Tibial nerve (tissue), 4 donors: ENCODE data around the gene ENDOU. TPM values are rescaled to one million over a fixed set of nuclear protein-coding genes. Genes with fewer than 3 reads are reported as not detected.
A peak's percentile ranks its signal among the peaks of the same experiment; 100 is the strongest.

Source experiments
- DNase-seq, 2 donors: peaks; one replicate each; pipeline ENCODE4 v3.0.0-alpha.2; 2019; ENCODE audit warnings: low spot score in 2 of 2
- H3K27ac ChIP-seq, 4 donors: fragments of 200-600 bp; sonication (generic) in 3 of 4; one replicate each; pipeline ENCODE4 v1.5.1; 2017 to 2019; ENCODE audit warnings: mild to moderate bottlenecking in 1 of 4
- H3K27me3 ChIP-seq, 2 donors: fragments of 200-600 bp; sonication (generic) in 1 of 2; one replicate each; pipeline versions ENCODE4 v1.5.1 to v1.6.0; 2017 to 2019
- H3K36me3 ChIP-seq, 3 donors: fragments of 200-600 bp; sonication (generic); one replicate each; pipeline ENCODE4 v1.5.1; 2018 to 2019
- H3K4me1 ChIP-seq, 4 donors: fragments of 200-600 bp; sonication (generic) in 3 of 4; one replicate each; pipeline ENCODE4 v1.5.1; 2017 to 2019
- H3K4me3 ChIP-seq, 4 donors: fragments of 200-600 bp; sonication (generic) in 3 of 4; one replicate each; pipeline ENCODE4 v1.5.1; 2017 to 2019; ENCODE audit warnings: mild to moderate bottlenecking in 1 of 4, moderate library complexity in 1 of 4
- H3K9me3 ChIP-seq, 4 donors: fragments of 200-600 bp; sonication (generic) in 3 of 4; one replicate each; pipeline ENCODE4 v1.5.1; 2017 to 2019
- EP300 ChIP-seq, 2 donors: sonication (generic); formaldehyde crosslinking; IDR thresholded peaks; one replicate each; pipeline ENCODE4 v1.6.1; 2017; ENCODE audit warnings: antibody characterized with exemption in 2 of 2, mild to moderate bottlenecking in 1 of 2
- POLR2A ChIP-seq, 2 donors: fragments of 450-650 bp; IDR thresholded peaks; one replicate each; pipeline ENCODE4 v1.6.1; 2017; ENCODE audit warnings: antibody characterized with exemption in 2 of 2, mild to moderate bottlenecking in 2 of 2, moderate library complexity in 2 of 2
- WGBS, 2 donors: methylation state at CpG; one replicate each; pipeline ENCODE4 v1.1.5; 2018; 5-methylcytosine and 5-hydroxymethylcytosine counted together
- total RNA-seq, 4 donors: library from RNA; depleted of rRNA; stranded (reverse); fragments of >200 nt; gene quantifications; one replicate each; pipeline ENCODE4 v1.1.0, GENCODE V29; 2016
- TF ChIP-seq, protein P1 (sequence below), 5 experiments: fragments of 200-600 bp in 3 of 5; fragments of 450-650 bp in 2 of 5; sonication (generic) in 3 of 5; IDR thresholded peaks; one replicate each; pipeline ENCODE4 v1.5.1; 2016 to 2019; ENCODE audit warnings: antibody characterized with exemption in 5 of 5, mild to moderate bottlenecking in 3 of 5, moderate library complexity in 2 of 5

Gene ENDOU
- total RNA-seq, 4 donors from 2014 or later, result 0.30 to 1.2 (median 0.42) TPM; not detected in 1

DNA sequence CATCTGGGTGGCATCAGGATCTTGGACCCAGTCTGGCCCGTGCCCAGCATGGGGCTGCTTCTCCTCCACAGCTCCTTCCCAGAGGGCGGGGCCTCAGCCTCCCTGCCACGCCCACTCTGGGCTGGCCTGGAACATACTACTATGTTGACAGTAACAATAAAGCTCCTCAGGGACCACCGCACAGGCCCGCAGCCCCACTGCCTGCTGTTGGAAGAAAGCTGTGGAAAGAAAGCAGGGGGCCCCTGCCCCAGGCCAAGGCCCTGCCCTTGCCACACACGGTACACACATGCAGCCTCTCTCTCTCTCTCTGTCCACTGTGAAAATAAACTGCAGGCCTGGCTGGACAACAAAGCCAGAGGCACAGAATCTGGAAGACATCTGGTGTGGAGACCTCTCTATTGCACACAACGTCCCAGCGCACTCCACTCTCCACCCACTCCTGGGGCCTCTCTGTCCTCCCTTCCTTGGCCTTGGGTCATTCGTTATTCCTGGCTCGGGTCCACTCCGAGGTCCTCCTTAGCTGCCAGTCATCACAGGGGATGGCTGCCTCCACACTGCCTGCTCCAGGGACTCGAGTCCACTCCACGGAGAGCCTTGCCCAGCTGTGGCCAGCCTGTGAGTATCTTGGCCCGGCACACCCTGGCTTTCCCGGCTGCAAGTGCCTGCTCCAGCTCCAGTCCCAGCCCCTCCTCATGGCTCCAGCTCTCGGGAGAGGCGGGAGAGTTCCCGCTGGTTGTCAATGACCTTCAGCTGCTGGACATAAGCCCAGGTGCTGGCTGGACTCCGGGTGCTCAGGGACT is 11.8 kb upstream of the ENDOU start:
- H3K27me3 ChIP-seq, result no peaks in the 10 kb centered on the region
- no peaks in the 10 kb centered on the region for H3K36me3 ChIP-seq
- H3K4me1 ChIP-seq, result peaks cover 11 to 84% (median 55%) of the 10 kb centered on the region in 4 donors
- 14 to 16% methylated on average over 14 of the region's 19 CpGs for WGBS, 2 donors
- H3K9me3 ChIP-seq, result no peaks in the 10 kb centered on the region
- TF ChIP-seq EP300 (IDR thresholded peaks at IDR 0.05) (peak in 1 of 2 donors; percentile 68), POLR2A (IDR thresholded peaks at IDR 0.05) (no peak)
- TF ChIP-seq, protein P1, sequence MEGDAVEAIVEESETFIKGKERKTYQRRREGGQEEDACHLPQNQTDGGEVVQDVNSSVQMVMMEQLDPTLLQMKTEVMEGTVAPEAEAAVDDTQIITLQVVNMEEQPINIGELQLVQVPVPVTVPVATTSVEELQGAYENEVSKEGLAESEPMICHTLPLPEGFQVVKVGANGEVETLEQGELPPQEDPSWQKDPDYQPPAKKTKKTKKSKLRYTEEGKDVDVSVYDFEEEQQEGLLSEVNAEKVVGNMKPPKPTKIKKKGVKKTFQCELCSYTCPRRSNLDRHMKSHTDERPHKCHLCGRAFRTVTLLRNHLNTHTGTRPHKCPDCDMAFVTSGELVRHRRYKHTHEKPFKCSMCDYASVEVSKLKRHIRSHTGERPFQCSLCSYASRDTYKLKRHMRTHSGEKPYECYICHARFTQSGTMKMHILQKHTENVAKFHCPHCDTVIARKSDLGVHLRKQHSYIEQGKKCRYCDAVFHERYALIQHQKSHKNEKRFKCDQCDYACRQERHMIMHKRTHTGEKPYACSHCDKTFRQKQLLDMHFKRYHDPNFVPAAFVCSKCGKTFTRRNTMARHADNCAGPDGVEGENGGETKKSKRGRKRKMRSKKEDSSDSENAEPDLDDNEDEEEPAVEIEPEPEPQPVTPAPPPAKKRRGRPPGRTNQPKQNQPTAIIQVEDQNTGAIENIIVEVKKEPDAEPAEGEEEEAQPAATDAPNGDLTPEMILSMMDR (IDR thresholded peaks at IDR 0.05), result no peak
- peak; percentile 79 to 82 for DNase-seq
- H3K27ac ChIP-seq, result peak overlapping the region; percentile 52 to 90 (median 79)
- H3K4me3 ChIP-seq, result peak overlapping the region in 1 of 4 donors; percentile 6

GRCh38 chr12:47736216-47736615 is 10.9 kb upstream of the ENDOU start:
- H3K27ac ChIP-seq, result peak overlapping the region; percentile 52 to 90 (median 79)
- TF ChIP-seq EP300 (IDR thresholded peaks at IDR 0.05) (no peak), POLR2A (IDR thresholded peaks at IDR 0.05) (no peak)
- DNase-seq, result no peak
- no peak overlapping the region for H3K4me3 ChIP-seq
- H3K4me1 ChIP-seq, result peaks cover 11 to 80% (median 48%) of the 10 kb centered on the region in 4 donors
- 73 to 95% methylated on average over 3 to 4 of the region's 4 CpGs for WGBS, 2 donors
- no peaks in the 10 kb centered on the region for H3K36me3 ChIP-seq
- no peaks in the 10 kb centered on the region for H3K9me3 ChIP-seq
- H3K27me3 ChIP-seq, result no peaks in the 10 kb centered on the region

DNA sequence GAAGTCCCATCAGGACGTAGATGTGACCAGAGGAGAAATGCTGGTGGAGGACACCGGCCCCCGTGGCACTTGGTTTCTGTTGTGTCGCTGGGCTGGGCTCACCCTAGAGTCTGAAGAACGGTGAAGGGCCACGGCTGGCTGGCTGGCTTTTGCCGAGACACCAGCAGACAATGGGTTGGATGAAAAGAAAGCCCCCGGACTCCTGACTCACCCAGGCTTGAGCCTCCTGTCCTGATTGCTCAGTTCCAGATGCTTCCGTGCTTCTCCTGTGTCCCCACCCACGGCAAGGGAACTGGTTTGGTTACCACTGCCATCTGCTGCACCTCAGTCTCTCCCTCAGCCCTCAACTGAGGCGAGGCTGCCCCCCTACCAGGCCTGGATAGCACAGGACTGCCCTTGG is 10.4 kb upstream of the ENDOU start:
- H3K27ac ChIP-seq, result peak overlapping the region; percentile 52 to 90 (median 79)

GRCh38 chr12:47734725-47735480 is 9.6 kb upstream of the ENDOU start:
- DNase-seq, result no peak
- H3K27ac ChIP-seq, result peak overlapping the region in 3 of 4 donors; percentile 72 to 90 (median 86)
- 65 to 72% methylated on average over 8 to 12 of the region's 12 CpGs for WGBS, 2 donors
- no peaks in the 10 kb centered on the region for H3K9me3 ChIP-seq
- H3K4me3 ChIP-seq, result no peak overlapping the region
- H3K4me1 ChIP-seq, result peaks cover 11 to 79% (median 42%) of the 10 kb centered on the region in 4 donors
- TF ChIP-seq, protein P1 (IDR thresholded peaks at IDR 0.05), result no peak
- TF ChIP-seq EP300 (IDR thresholded peaks at IDR 0.05) (no peak), POLR2A (IDR thresholded peaks at IDR 0.05) (no peak)
- H3K36me3 ChIP-seq, result no peaks in the 10 kb centered on the region
- no peaks in the 10 kb centered on the region for H3K27me3 ChIP-seq

More for the DNA sequence above, 10.4 kb upstream of the ENDOU start:
- TF ChIP-seq, protein P1 (IDR thresholded peaks at IDR 0.05), result no peak
- TF ChIP-seq EP300 (IDR thresholded peaks at IDR 0.05) (no peak), POLR2A (IDR thresholded peaks at IDR 0.05) (no peak)
- Histone ChIP-seq H3K27me3 (no peaks in the 10 kb centered on the region), H3K36me3 (no peaks in the 10 kb centered on the region), H3K4me3 (no peak overlapping the region), H3K4me1 (peaks cover 11 to 79% (median 42%) of the 10 kb centered on the region in 4 donors), H3K9me3 (no peaks in the 10 kb centered on the region)
- 94 to 95% methylated on average over 10 of the region's 11 CpGs for WGBS, 2 donors
- DNase-seq, result no peak

DNA sequence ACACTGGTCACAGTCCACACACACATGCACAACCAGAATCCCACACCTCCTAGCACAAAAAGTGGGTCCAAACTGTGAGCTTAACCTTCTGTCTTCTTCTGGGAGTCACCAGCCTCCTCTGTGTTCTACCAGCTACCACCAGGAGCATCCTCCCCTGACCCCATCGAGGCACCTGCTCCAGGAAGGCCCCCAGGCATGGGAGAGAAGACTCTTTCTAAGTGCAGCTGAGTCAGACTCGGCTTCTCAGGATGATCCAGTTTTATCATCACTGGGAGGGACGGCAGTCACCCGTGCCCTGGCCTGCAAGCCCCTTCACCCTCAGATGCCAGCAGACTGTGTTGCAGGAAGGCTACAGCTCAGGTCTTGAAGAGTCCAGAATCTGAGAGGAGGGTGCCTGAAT is 7.9 kb upstream of the ENDOU start:
- Histone ChIP-seq H3K4me3 (no peak overlapping the region), H3K27ac (no peak overlapping the region), H3K4me1 (peaks cover 11 to 75% (median 38%) of the 10 kb centered on the region in 4 donors), H3K36me3 (no peaks in the 10 kb centered on the region), H3K27me3 (no peaks in the 10 kb centered on the region), H3K9me3 (no peaks in the 10 kb centered on the region)
- DNase-seq, result no peak
- TF ChIP-seq POLR2A (IDR thresholded peaks at IDR 0.05), result no peak
- TF ChIP-seq, protein P1 (IDR thresholded peaks at IDR 0.05), result no peak
- TF ChIP-seq EP300 (IDR thresholded peaks at IDR 0.05), result no peak
- WGBS, 2 donors, result 90 to 92% methylated on average over 4 of the region's 4 CpGs
